Body of pancreas (tissue), 4 donors: ENCODE data around the gene LRR1. TPM values are rescaled to one million over a fixed set of nuclear protein-coding genes. Genes with fewer than 3 reads are reported as not detected.
A peak's percentile ranks its signal among the peaks of the same experiment; 100 is the strongest.
"Not testable (repeated sequence)": the region's sequence is repeated elsewhere in the genome, so short reads cannot be mapped to it uniquely, and the experiment has no call there.

Experiments
- ATAC-seq: fragments of 150-250 bp; one replicate; pipeline ENCODE4 v1.9.1; 2016
- DNase-seq, 4 donors: peaks; one replicate each; pipeline ENCODE4 v3.0.0-alpha.2; 2019
- H3K27ac ChIP-seq, 4 donors: fragments of 200-600 bp; sonication (generic); 1 replicate in 3 of 4; 2 replicates in 1 of 4; pipeline versions ENCODE4 v1.5.1 to v1.6.1; 2016 to 2019; ENCODE audit warnings: mild to moderate bottlenecking in 1 of 4, mixed read lengths in 1 of 4, moderate library complexity in 1 of 4
- H3K27me3 ChIP-seq, 2 donors: fragments of 200-600 bp; sonication (generic); one replicate each; pipeline ENCODE4 v1.6.0; 2016; ENCODE audit warnings: mild to moderate bottlenecking in 1 of 2
- H3K36me3 ChIP-seq, 2 donors: fragments of 200-600 bp; sonication (generic); replicated peaks in 1 of 2; 2 replicates each; pipeline ENCODE4 v1.5.1; 2016; ENCODE audit warnings: low read depth in 2 of 2; ENCODE audit not compliant: insufficient read depth in 1 of 2
- H3K4me1 ChIP-seq: fragments of 200-600 bp; sonication (generic); one replicate; pipeline ENCODE4 v1.6.0; 2016
- H3K4me3 ChIP-seq, 2 donors: fragments of 200-600 bp; sonication (generic); 1 replicate in 1 of 2; 2 replicates in 1 of 2; pipeline ENCODE4 v1.5.1; 2016 to 2019
- H3K9me3 ChIP-seq, 3 donors: fragments of 200-600 bp; sonication (generic); 1 replicate in 2 of 3; 2 replicates in 1 of 3; pipeline ENCODE4 v1.5.1; 2016
- POLR2A ChIP-seq, 3 donors: fragments of 450-650 bp; IDR thresholded peaks; one replicate each; pipeline ENCODE4 v1.6.1; 2016; ENCODE audit warnings: antibody characterized with exemption in 3 of 3, mild to moderate bottlenecking in 2 of 3
- WGBS, 2 donors: methylation state at CpG; one replicate each; pipeline ENCODE4 v1.1.5; 2017; 5-methylcytosine and 5-hydroxymethylcytosine counted together
- intact Hi-C: fragments of 100-400 bp; cut with DNase I; formaldehyde crosslinking; loops from one replicate; pipeline ENCODE4 v1.15.1; 2023
- total RNA-seq, 2 donors: library from RNA; depleted of rRNA; stranded (reverse); fragments of >200 nt; gene quantifications; one replicate each; pipeline ENCODE4 v1.1.0, GENCODE V29; 2016
- TF ChIP-seq, protein P1 (sequence below), 7 experiments: fragments of 450-650 bp in 4 of 7; fragments of 200-600 bp in 3 of 7; sonication (generic) in 3 of 7; IDR thresholded peaks; one replicate each; pipeline ENCODE4 v1.5.1; 2016 to 2019; ENCODE audit warnings: antibody characterized with exemption in 7 of 7

The LRR1 gene
- total RNA-seq, 2 donors from 2014 or later: 9.6 to 27.0 TPM

DNA sequence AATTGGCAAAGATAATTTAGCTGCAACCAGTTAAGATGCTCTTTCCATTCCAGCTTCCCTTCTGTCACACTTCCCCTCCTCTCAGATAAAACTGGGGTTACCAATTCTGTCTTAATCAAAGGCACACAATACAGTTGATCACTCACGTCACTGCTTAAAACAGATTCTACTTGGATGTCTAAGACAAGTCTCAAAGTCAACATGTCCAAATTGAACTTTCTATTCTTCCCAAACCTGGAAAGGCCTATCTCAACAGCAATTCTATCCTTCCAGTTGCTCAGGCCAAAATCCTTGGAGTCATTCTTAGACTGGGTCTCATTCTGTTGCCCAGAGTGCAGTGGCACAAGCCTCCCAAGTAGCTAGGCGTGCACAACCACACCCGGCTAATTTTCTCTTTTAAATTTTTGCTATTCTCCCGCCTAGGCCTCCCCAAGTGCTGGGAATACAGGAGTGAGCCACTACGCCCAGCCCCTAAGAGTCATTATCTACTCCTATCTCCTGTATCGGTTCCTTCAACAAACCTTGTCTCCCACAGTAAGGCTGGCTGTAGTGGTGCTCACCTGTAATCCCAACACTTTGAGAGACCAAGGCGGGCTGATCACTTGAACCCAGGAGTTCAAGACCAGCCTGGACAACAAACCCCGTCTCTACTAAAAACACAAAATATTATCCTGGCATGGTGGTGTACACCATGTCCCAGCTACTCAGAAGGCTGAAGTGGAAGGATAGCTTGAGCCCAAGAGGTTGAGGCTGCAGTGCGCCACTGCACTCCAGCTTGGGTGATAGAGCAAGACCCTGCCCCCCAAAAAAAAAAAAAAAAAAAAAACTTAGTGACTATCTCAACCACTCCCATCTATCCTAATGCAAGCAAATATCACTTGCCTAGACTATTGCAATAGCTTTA lies 17.3 kb upstream of the LRR1 start:
- H3K27me3 ChIP-seq: no peaks in the 10 kb centered on the region
- H3K4me3 ChIP-seq: no peak overlapping the region
- peaks cover 0 to under 1% of the 10 kb centered on the region in 2 donors for H3K36me3 ChIP-seq
- no peak for TF ChIP-seq POLR2A (IDR thresholded peaks at IDR 0.05)
- TF ChIP-seq, protein P1, sequence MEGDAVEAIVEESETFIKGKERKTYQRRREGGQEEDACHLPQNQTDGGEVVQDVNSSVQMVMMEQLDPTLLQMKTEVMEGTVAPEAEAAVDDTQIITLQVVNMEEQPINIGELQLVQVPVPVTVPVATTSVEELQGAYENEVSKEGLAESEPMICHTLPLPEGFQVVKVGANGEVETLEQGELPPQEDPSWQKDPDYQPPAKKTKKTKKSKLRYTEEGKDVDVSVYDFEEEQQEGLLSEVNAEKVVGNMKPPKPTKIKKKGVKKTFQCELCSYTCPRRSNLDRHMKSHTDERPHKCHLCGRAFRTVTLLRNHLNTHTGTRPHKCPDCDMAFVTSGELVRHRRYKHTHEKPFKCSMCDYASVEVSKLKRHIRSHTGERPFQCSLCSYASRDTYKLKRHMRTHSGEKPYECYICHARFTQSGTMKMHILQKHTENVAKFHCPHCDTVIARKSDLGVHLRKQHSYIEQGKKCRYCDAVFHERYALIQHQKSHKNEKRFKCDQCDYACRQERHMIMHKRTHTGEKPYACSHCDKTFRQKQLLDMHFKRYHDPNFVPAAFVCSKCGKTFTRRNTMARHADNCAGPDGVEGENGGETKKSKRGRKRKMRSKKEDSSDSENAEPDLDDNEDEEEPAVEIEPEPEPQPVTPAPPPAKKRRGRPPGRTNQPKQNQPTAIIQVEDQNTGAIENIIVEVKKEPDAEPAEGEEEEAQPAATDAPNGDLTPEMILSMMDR (IDR thresholded peaks at IDR 0.05): no peak
- DNase-seq: no peak
- intact Hi-C loops: no loop called here
- WGBS, 2 donors: 60 to 67% methylated on average over 8 to 9 of the region's 9 CpGs
- H3K27ac ChIP-seq: no peak overlapping the region
- H3K4me1 ChIP-seq: peaks cover 26% of the 10 kb centered on the region
- ATAC-seq: no peak
- H3K9me3 ChIP-seq: no peaks in the 10 kb centered on the region

DNA sequence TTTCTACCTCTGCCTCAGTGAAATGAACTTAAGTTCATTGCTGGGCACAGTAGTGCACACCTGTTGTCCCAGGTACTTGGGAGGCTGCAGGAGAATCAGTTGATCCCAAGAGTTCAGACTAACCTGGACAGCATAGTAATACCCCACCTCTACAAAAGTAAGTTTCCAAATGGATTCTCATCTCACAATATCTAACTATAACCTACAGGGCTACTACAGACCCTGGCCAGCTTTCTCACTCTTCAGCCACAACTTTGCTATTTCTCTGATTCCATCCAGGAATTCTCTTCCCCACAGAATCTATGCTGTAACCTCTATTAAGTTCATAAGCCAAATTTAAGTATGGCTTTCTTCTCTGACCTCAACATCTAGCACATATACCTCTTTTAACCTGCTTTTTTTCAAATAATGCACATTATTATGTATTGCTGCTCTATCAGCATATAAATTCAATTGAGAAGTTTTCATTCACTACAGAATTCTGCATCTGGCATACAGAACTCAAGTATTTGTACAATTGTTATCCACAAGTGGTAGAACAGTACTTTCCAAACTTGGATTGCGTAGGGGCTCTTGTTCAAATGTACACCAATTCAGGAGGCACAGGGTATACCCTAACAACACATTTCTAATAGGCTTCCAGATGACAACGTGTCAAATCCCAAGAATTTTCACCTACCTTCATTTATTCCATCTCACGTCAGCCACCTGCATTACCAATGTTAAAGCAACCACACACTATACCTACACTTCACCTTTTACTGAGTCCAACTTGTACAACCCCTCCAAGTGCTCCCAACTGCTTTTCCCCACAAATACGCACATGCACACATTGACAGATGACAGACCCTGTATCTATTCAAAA lies 16.4 kb upstream of the LRR1 start:
- Histone ChIP-seq H3K9me3 (no peaks in the 10 kb centered on the region), H3K4me1 (peaks cover 31% of the 10 kb centered on the region), H3K27ac (no peak overlapping the region), H3K4me3 (no peak overlapping the region), H3K27me3 (no peaks in the 10 kb centered on the region), H3K36me3 (no peaks in the 10 kb centered on the region)
- DNase-seq (no peak), ATAC-seq (no peak)
- 90 to 93% methylated on average over 4 of the region's 4 CpGs for WGBS, 2 donors
- intact Hi-C loops: no loop called here
- TF ChIP-seq, protein P1 (IDR thresholded peaks at IDR 0.05): no peak
- TF ChIP-seq POLR2A (IDR thresholded peaks at IDR 0.05): no peak

- WGBS, 2 donors: 75 to 77% methylated on average over 6 of the region's 6 CpGs
- Histone ChIP-seq H3K27ac (no peak overlapping the region), H3K9me3 (no peaks in the 10 kb centered on the region), H3K36me3 (no peaks in the 10 kb centered on the region), H3K4me3 (no peak overlapping the region), H3K4me1 (peaks cover 34% of the 10 kb centered on the region), H3K27me3 (no peaks in the 10 kb centered on the region)
- TF ChIP-seq, protein P1 (IDR thresholded peaks at IDR 0.05): no peak
- no peak for TF ChIP-seq POLR2A (IDR thresholded peaks at IDR 0.05)
- intact Hi-C loops: no loop called here
- ATAC-seq (no peak), DNase-seq (no peak)
These were observed 15.1 kb upstream of the LRR1 start for GRCh38 chr14:49583629-49584028.

DNA sequence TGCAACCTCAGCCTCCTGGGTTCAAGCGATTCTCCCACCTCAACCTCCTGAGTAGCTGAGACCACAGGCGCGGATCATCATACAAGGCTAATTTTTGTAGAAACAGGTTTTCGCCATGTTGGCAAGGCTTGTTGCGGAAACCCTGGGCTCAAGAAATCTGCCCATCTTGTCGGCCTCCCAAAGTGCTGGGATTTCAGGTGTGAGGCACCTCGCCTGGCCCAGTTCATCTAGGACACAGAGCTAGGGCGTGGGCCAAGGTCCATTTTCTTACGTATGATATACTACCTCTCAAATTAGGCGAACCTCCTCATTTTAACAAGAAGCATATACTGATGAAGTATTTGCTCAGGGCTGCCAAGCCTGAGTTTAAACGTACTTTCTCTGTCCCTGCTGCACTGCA lies 14.7 kb upstream of the LRR1 start:
- ATAC-seq (no peak), DNase-seq (no peak)
- intact Hi-C loops: no loop called here
- Histone ChIP-seq H3K27me3 (no peaks in the 10 kb centered on the region), H3K4me3 (no peak overlapping the region), H3K27ac (no peak overlapping the region), H3K4me1 (peaks cover 34% of the 10 kb centered on the region), H3K36me3 (no peaks in the 10 kb centered on the region), H3K9me3 (no peaks in the 10 kb centered on the region)
- TF ChIP-seq, protein P1 (IDR thresholded peaks at IDR 0.05): no peak
- TF ChIP-seq POLR2A (IDR thresholded peaks at IDR 0.05): no peak
- WGBS, 2 donors: 81% methylated on average over 8 to 11 of the region's 11 CpGs

DNA sequence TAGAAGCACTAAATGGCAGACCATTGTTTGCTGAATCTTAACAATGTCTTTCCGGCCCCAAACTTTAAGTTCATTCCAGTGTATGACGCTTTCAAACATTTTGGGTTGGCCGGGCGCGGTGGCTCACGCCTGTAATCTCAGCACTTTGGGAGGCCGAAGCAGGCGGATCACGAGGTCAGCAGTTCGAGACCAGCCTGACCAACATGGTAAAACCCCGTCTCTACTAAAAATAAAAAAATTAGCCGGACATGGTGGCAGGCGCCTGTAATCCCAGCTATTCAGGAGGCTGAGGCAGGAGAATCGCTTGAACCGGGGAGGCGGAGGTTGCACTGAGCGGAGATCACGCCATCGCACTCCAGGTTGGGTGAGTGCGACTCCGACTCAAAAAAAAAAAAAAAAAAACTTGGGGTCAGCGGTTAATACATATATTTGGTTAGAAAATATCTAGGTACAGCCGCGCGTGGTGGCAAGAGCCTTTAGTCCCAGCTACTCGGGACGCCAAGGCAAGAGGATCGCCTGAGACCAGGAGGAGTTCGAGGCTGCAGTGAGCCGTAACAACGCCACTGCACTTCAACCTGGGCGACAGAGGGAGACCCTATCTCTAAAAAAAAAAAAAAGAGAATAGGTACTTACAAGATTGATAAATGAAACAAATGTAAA lies 13.6 kb upstream of the LRR1 start:
- H3K9me3 ChIP-seq, DNase-seq, H3K27me3 ChIP-seq, H3K36me3 ChIP-seq, intact Hi-C loops, ATAC-seq: not testable (repeated sequence)
- peak overlapping the region; percentile 90 to 96 for H3K4me3 ChIP-seq
- peaks cover 34% of the 10 kb centered on the region for H3K4me1 ChIP-seq
- 11 to 12% methylated on average over 25 to 32 of the region's 32 CpGs for WGBS, 2 donors
- peak overlapping the region in 3 of 4 donors; percentile 93 to 97 (median 96) for H3K27ac ChIP-seq
